Stimulated activated CD8-positive, alpha-beta memory T cell treated with anti-CD3 and anti-CD28 coated beads, Interleukin-4, amount 100 ng/mL, for 1 hour (primary cell): Measurements from ENCODE around the gene ZNF844.
"Not testable (repeated sequence)": the region's sequence is repeated elsewhere in the genome, so short reads cannot be mapped to it uniquely, and the experiment has no call there.

Experiments
- DNase-seq, 2 donors: peaks; one replicate each; pipeline ENCODE4 v3.0.0-alpha.2; 2020; ENCODE audit warnings: low read depth in 2 of 2, low spot score in 1 of 2

ZNF844 gene

DNA sequence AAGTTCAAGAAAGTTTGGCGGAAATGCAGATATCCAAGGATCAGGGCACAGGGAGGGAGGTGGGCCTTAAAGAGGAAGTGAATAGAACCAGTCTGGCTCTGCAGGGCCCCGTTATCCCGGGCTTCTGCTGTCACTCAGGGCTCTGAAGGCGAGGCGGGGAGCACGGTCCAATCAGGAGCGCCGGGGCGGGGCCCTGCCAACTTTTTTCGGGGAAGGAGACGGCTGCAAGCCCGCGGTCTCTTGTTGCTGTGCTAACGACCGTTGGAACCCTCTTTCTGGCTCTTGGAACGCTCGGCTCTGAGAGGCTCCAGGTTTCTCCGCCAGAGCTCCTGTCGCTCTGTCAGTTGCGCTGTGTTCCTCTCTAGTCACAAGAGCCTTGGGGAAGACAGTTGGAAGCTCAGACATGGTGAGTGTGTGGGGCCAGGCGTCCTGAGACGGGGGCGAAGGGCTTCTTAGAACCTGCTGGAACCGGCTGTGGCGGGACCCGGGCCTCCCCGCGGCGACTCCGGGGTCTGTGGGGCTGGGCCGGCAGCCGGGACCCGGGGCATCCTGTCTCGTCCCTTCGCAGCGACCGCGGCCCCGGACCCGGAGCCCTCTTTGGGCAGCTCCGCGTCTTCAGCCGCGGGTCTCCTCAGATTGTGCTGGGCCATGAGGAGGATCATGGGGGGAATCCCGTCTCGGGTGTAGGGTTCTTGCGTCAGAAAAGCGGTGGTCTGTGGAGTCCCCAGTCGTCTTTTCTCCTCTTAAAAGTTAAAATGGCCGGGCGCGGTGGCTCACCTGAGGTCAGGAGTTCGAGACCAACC is 27.7 kb downstream of the ZNF844 start:
- DNase-seq: peak in 1 of 2 donors; percentile 10

- DNase-seq: no peak
Observed at GRCh38 chr19:12092956-12093355, 28.4 kb downstream of the ZNF844 start.

GRCh38 chr19:12093777-12094176 is 29.2 kb downstream of the ZNF844 start:
- no peak for DNase-seq

DNA sequence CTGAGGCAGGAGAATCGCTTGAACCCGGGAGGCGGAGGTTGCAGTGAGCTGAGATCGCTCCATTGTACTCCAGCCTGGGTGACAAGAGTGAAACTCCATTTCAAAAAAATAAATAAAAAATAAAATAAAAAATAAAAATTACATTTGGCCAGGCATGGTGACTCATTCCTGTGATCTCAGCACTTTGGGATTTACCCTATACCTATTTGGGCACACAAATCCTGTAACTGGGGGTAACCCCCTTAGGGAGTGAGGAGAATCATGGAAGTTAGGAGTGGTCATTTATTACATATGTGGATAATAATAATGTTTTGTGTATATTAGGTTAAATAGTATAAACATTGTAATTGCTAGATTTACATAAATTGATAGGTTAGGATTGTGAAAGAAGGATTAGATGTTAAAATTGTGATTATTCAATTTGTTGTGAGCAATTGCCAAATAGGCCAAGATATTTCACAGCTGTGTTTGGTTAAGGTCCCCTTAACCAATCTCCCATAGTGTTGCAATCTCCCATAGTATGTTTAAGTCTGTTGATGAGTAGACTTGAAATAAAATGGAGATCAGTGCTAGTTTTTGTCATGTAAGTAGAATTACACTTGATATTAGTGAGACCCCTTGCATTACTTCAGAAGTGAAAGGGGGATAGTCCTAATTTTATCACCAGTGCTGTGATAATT is 30.7 kb downstream of the ZNF844 start:
- no peak for DNase-seq

- no peak for DNase-seq
Observed at GRCh38 chr19:12098040-12098439, 33.5 kb downstream of the ZNF844 start.

- DNase-seq: not testable (repeated sequence)
Observed at GRCh38 chr19:12103909-12104308, 39.4 kb downstream of the ZNF844 start.

- DNase-seq: no peak
Observed at GRCh38 chr19:12111176-12111575, 46.6 kb downstream of the ZNF844 start.

DNA sequence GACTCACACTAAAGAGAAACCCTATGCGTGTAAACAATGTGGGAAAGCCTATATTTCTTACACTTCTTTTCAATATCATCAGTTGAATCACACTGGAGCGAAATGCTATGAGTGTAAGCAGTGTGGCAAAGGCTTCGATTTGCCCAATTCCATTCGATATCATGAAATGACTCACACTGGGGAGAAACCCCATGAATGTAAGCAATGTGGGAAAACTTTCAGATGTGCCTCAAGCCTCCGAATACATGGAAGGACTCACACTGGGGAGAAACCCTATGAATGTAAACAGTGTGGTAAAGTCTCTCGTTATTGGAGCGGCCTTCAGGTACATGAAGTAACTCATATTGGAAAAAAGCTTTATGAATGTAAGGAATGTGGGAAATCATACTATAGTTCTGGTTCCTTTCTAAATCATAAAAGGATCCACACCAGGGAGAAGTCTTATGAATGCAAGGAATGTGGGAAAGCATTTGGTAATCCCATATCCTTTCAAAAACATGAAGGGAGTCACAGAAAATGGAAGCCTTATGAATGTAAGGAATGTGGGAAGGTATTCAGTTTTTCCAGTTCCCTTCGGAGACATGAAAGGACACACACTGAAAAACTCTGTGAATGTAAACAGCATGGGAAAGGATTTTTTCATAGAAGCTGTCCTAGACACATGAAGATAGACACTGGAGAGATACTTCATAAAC is 47.6 kb downstream of the ZNF844 start:
- DNase-seq: no peak

DNA sequence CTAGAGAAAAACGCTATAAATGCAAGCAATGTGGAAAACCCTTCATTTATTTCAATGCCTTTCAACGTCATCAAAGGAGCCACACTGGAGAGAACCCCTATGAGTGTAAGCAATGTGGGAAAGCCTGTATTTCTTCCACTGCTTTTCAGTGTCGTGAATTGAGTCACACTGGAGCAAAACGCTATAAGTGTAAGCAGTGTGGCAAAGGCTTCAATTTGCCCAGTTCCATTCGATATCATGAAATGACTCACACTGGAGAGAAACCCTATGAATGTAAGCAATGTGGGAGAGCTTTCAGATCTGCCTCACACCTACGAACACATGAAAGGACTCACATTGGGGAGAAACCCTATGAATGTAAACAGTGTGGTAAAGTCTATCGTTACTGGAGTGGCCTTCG is 48.2 kb downstream of the ZNF844 start:
- no peak for DNase-seq

GRCh38 chr19:12113121-12113520 is 48.6 kb downstream of the ZNF844 start:
- DNase-seq: no peak

DNA sequence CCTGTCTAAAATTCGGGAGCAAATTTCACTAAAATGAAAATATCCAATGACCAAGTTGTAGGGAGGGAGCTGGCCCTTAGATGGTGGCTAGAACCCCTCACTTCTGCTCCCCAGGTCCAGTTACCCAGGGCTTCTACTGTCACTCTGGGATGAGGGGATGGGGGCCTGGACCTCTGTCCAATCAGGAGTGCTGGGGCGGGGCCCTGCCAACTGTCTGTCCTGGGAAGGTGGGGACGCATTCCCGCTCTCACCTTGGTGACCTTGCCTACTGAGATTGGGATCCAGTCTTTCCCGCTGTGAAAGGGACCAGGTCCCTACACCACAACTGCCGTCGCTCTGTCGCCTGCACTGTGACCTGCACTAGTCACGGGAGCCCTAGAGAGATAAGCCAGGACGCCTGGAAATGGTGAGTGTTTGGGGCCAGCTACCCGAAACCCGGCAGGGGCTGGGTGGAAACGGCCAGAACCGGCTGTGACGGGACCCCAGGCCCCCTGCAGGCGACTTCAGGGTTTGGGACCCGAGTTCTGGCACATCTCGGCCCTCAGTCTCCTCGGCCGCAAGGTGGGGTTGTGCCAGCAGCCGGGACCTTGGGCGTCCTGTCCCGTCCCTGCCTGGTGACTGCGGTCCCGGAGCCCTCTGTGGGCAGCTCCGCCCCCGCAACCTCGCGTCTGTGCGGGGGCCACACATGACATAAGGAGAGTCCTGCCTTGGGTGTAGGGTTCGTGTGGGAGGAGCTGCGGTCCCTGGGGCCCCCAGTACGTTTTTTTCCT is 52.9 kb downstream of the ZNF844 start:
- no peak for DNase-seq

- DNase-seq: no peak
Observed at GRCh38 chr19:12126707-12127106, 62.2 kb downstream of the ZNF844 start.
